Esophagus muscularis mucosa (tissue), 4 donors: ENCODE results near the gene PCDHA9.

Experiments
- CTCF ChIP-seq, 3 experiments: fragments of 200-600 bp in 2 of 3; fragments of 450-650 bp in 1 of 3; sonication (generic) in 2 of 3; IDR thresholded peaks; one replicate each; pipeline ENCODE4 v1.5.1; 2017 to 2019; ENCODE audit warnings: antibody characterized with exemption in 3 of 3, mild to moderate bottlenecking in 2 of 3, moderate library complexity in 1 of 3
- EP300 ChIP-seq: sonication (generic); formaldehyde crosslinking; IDR thresholded peaks from one replicate; pipeline ENCODE4 v1.6.1; 2017; ENCODE audit warnings: antibody characterized with exemption
- POLR2A ChIP-seq: fragments of 450-650 bp; IDR thresholded peaks from one replicate; pipeline ENCODE4 v1.6.1; 2017; ENCODE audit warnings: antibody characterized with exemption, moderate library complexity, mild to moderate bottlenecking, low read depth
- POLR2AphosphoS5 ChIP-seq, 2 donors: sonication (generic); formaldehyde crosslinking; IDR thresholded peaks; one replicate each; pipeline ENCODE4 v1.6.1; 2017; ENCODE audit warnings: antibody characterized with exemption in 2 of 2

GRCh38 chr5:140821375-140822280 is 26.6 kb upstream of the PCDHA9 start, which contains the start of gene PCDHA5:
- TF ChIP-seq CTCF (IDR thresholded peaks at IDR 0.05), result peak in 1 of 3 experiments; percentile 40
- no peak for TF ChIP-seq POLR2A
- TF ChIP-seq EP300, result no peak
- TF ChIP-seq POLR2AphosphoS5 (IDR thresholded peaks at IDR 0.05), result no peak
